Activated CD8-positive, alpha-beta memory T cell treated with anti-CD3 and anti-CD28 coated beads, Interleukin-2, amount 50 U/mL, for 48 hours (primary cell): ENCODE measurements around the gene ZNF324B.
"Not testable (repeated sequence)": the region's sequence is repeated elsewhere in the genome, so short reads cannot be mapped to it uniquely, and the experiment has no call there.

Experiments used
- DNase-seq: peaks from one replicate; pipeline ENCODE4 v3.0.0-alpha.2; 2020

Gene ZNF324B

GRCh38 chr19:58482372-58482771 is 30.9 kb downstream of the ZNF324B start:
- DNase-seq: no peak

GRCh38 chr19:58483776-58484175 is 32.4 kb downstream of the ZNF324B start:
- DNase-seq: no peak

GRCh38 chr19:58484349-58484748 is 32.9 kb downstream of the ZNF324B start:
- not testable (repeated sequence) for DNase-seq

- no peak for DNase-seq
Measured at GRCh38 chr19:58491393-58491792, 40.0 kb downstream of the ZNF324B start.

- DNase-seq: no peak
Measured at GRCh38 chr19:58492265-58492664, 40.8 kb downstream of the ZNF324B start.

- DNase-seq: no peak
Measured at GRCh38 chr19:58497634-58498170, 46.3 kb downstream of the ZNF324B start.

- no peak for DNase-seq
Measured at GRCh38 chr19:58498316-58499020, 47.0 kb downstream of the ZNF324B start.

GRCh38 chr19:58499021-58499927 is 47.9 kb downstream of the ZNF324B start:
- peak; percentile 99 for DNase-seq

- no peak for DNase-seq
Measured at GRCh38 chr19:58500242-58500641, 48.8 kb downstream of the ZNF324B start.
